Esophagus muscularis mucosa (tissue), 3 donors: ENCODE data around the gene KDELR1.

Source experiments
- CTCF ChIP-seq, 3 experiments: fragments of 200-600 bp in 2 of 3; fragments of 450-650 bp in 1 of 3; sonication (generic) in 2 of 3; IDR thresholded peaks; one replicate each; pipeline ENCODE4 v1.5.1; 2017 to 2019; ENCODE audit warnings: antibody characterized with exemption in 3 of 3, mild to moderate bottlenecking in 2 of 3, moderate library complexity in 1 of 3
- POLR2A ChIP-seq: fragments of 450-650 bp; IDR thresholded peaks from one replicate; pipeline ENCODE4 v1.6.1; 2017; ENCODE audit warnings: antibody characterized with exemption, moderate library complexity, mild to moderate bottlenecking, low read depth
- POLR2AphosphoS5 ChIP-seq, 2 donors: sonication (generic); formaldehyde crosslinking; IDR thresholded peaks; one replicate each; pipeline ENCODE4 v1.6.1; 2017; ENCODE audit warnings: antibody characterized with exemption in 2 of 2

- TF ChIP-seq CTCF (IDR thresholded peaks at IDR 0.05) (no peak), POLR2A (no peak), POLR2AphosphoS5 (IDR thresholded peaks at IDR 0.05) (no peak)
These were observed 6.7 kb upstream of the KDELR1 start for GRCh38 chr19:48398102-48398374.
